MM.1S (cell line): ENCODE results near the gene ANKS4B.

Experiments used
- DNase-seq: peaks from one replicate; pipeline ENCODE4 v3.0.0-alpha.2; 2015
- H2AFZ ChIP-seq: fragments of 300-600 bp; sonication (generic); 2 replicates; pipeline ENCODE4 v1.6.0; 2016; ENCODE audit warnings: antibody characterized with exemption, low read length
- H3F3A ChIP-seq: fragments of 300-600 bp; sonication (generic); 2 replicates; pipeline ENCODE4 v1.6.1; 2016; ENCODE audit warnings: mild to moderate bottlenecking, antibody characterized with exemption, low read length, moderate library complexity, mixed read lengths; ENCODE audit not compliant: insufficient read depth
- H3K27ac ChIP-seq: fragments of 300-600 bp; sonication (generic); 2 replicates; pipeline ENCODE4 v1.5.1; 2016; ENCODE audit warnings: mild to moderate bottlenecking, low read length
- H3K27me3 ChIP-seq: fragments of 300-600 bp; sonication (generic); replicated peaks from 2 replicates; pipeline ENCODE4 v1.6.0; 2016; ENCODE audit warnings: low read length; ENCODE audit not compliant: insufficient read depth
- H3K36me3 ChIP-seq: fragments of 300-600 bp; sonication (generic); replicated peaks from 2 replicates; pipeline ENCODE4 v1.6.1; 2016; ENCODE audit warnings: mild to moderate bottlenecking, low read length, mixed read lengths; ENCODE audit not compliant: insufficient read depth
- H3K4me1 ChIP-seq: fragments of 300-600 bp; sonication (generic); 2 replicates; pipeline ENCODE4 v1.6.1; 2016; ENCODE audit warnings: low read length, mixed read lengths
- H3K4me2 ChIP-seq: fragments of 300-600 bp; sonication (generic); 2 replicates; pipeline ENCODE4 v1.6.0; 2016; ENCODE audit warnings: low read depth, low read length
- H3K4me3 ChIP-seq: fragments of 300-600 bp; sonication (generic); 2 replicates; pipeline ENCODE4 v1.5.1; 2016; ENCODE audit warnings: low read length, mixed read lengths
- H3K79me2 ChIP-seq: fragments of 300-600 bp; sonication (generic); 2 replicates; pipeline ENCODE4 v1.6.1; 2016; ENCODE audit warnings: mixed run types, low read length, mixed read lengths
- H3K9ac ChIP-seq: fragments of 300-600 bp; sonication (generic); 2 replicates; pipeline ENCODE4 v1.6.1; 2016; ENCODE audit warnings: low read length, mixed read lengths
- H3K9me2 ChIP-seq: fragments of 300-600 bp; sonication (generic); replicated peaks from 2 replicates; pipeline ENCODE4 v1.6.1; 2016; ENCODE audit warnings: mild to moderate bottlenecking, low read length, mixed read lengths; ENCODE audit not compliant: insufficient read depth
- H3K9me3 ChIP-seq: fragments of 300-600 bp; sonication (generic); replicated peaks from 2 replicates; pipeline ENCODE4 v1.6.1; 2016; ENCODE audit warnings: mild to moderate bottlenecking, low read length, mixed read lengths; ENCODE audit not compliant: insufficient read depth
- H4K20me1 ChIP-seq: fragments of 300-600 bp; sonication (generic); 2 replicates; pipeline ENCODE4 v1.6.1; 2016; ENCODE audit warnings: mild to moderate bottlenecking, low read length, moderate library complexity, mixed read lengths; ENCODE audit not compliant: insufficient read depth
- CTCF ChIP-seq: fragments of 300-600 bp; sonication (generic); IDR thresholded peaks from 2 replicates; pipeline ENCODE4 v1.5.1; 2016; ENCODE audit warnings: antibody characterized with exemption, low read length, mixed read lengths
- EZH2 ChIP-seq: fragments of 300-600 bp; sonication (generic); optimal IDR thresholded peaks from 2 replicates; pipeline ENCODE3; 2017; ENCODE audit warnings: low read depth, mild to moderate bottlenecking, antibody characterized with exemption, low read length, mixed read lengths
- EZH2phosphoT487 ChIP-seq: fragments of 300-600 bp; sonication (generic); IDR thresholded peaks from 2 replicates; pipeline ENCODE4 v1.6.1; 2018; ENCODE audit warnings: antibody characterized with exemption, low read length

Gene ANKS4B

GRCh38 chr16:21264571-21265036 is 31.1 kb downstream of the ANKS4B start:
- no peak overlapping the region for H3K4me2 ChIP-seq
- H3K36me3 ChIP-seq: no peaks in the 10 kb centered on the region
- H4K20me1 ChIP-seq: no peaks in the 10 kb centered on the region
- H3K27ac ChIP-seq: no peak overlapping the region
- no peaks in the 10 kb centered on the region for H3K9me2 ChIP-seq
- no peak overlapping the region for H2AFZ ChIP-seq
- no peaks in the 10 kb centered on the region for H3K79me2 ChIP-seq
- H3K27me3 ChIP-seq: no peaks in the 10 kb centered on the region
- DNase-seq: no peak
- H3F3A ChIP-seq: no peaks in the 10 kb centered on the region
- TF ChIP-seq EZH2 (no peak), EZH2phosphoT487 (no peak), CTCF (no peak)
- no peak overlapping the region for H3K4me3 ChIP-seq
- no peaks in the 10 kb centered on the region for H3K9me3 ChIP-seq
- no peak overlapping the region for H3K9ac ChIP-seq
- peaks cover 9% of the 10 kb centered on the region for H3K4me1 ChIP-seq

DNA sequence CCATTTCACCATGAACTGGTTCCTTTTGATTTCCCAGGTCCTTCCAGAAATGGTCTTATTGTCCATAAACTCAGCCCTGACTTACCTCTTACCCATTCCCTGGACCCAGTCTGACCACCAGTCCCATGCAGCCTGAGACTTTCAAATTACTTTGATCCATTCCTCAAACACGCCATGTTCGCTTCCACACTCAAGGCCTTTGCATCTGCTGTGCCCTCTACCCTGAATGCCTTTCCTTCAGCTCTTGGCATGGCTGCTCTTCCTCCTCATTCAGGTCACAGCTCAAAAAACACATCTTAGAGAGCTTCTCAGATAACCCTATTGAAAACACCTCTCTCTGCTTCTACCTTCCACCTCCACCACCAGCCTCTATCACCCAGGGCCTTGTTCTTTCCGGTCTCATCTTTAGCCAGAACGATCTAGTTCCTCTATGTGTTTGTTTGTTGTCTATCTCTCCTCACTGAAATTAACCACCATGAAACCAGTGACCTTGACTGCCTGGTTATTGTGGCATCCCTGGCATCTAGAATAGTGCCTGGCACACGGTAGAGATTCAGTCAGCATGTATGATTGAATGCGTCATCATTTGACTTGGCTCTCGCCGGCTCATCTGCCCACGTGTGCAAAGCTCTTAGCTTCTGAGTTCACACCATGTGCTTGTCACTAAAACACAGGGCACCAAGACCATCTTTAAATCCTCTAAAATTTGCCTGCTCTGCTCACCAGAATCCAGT is 31.8 kb downstream of the ANKS4B start:
- H3K9me3 ChIP-seq: no peaks in the 10 kb centered on the region
- H3K4me2 ChIP-seq: no peak overlapping the region
- no peaks in the 10 kb centered on the region for H3K36me3 ChIP-seq
- H3F3A ChIP-seq: no peaks in the 10 kb centered on the region
- H2AFZ ChIP-seq: no peak overlapping the region
- no peak for DNase-seq
- no peaks in the 10 kb centered on the region for H3K79me2 ChIP-seq
- no peaks in the 10 kb centered on the region for H4K20me1 ChIP-seq
- H3K4me3 ChIP-seq: no peak overlapping the region
- no peaks in the 10 kb centered on the region for H3K27me3 ChIP-seq
- no peaks in the 10 kb centered on the region for H3K9me2 ChIP-seq
- H3K27ac ChIP-seq: no peak overlapping the region
- H3K4me1 ChIP-seq: peaks cover 9% of the 10 kb centered on the region
- no peak overlapping the region for H3K9ac ChIP-seq
- TF ChIP-seq EZH2phosphoT487 (no peak), EZH2 (no peak), CTCF (no peak)

DNA sequence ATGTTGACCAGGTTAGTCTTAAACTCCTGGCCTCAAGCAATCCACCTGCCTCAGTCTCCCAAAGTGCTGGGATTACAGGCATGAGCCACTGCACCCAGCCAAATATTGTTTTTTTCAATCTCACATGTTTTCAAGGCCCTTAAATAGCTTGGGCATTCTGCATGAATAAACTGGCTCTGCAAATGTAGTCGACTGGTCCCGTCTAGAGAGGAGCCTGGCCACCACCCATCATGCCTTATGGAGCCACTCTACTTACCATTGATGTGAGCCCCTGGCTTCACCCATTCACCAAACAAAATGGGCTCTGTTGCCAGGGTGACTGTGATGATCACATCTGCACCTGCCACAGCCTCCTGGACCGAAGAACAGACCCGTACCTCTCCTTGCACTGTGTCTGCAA is 33.8 kb downstream of the ANKS4B start:
- Histone ChIP-seq H3K79me2 (no peaks in the 10 kb centered on the region), H4K20me1 (no peaks in the 10 kb centered on the region), H3K4me3 (no peak overlapping the region), H3K27me3 (no peaks in the 10 kb centered on the region), H3K4me1 (peaks cover 9% of the 10 kb centered on the region), H3K9me3 (no peaks in the 10 kb centered on the region), H3K9ac (no peak overlapping the region), H3K9me2 (no peaks in the 10 kb centered on the region), H2AFZ (no peak overlapping the region), H3K4me2 (no peak overlapping the region), H3F3A (no peaks in the 10 kb centered on the region), H3K36me3 (no peaks in the 10 kb centered on the region), H3K27ac (no peak overlapping the region)
- TF ChIP-seq CTCF (no peak), EZH2phosphoT487 (no peak), EZH2 (no peak)
- no peak for DNase-seq
